Stimulated activated CD4-positive, alpha-beta T cell treated with anti-CD3 and anti-CD28 coated beads, Interleukin-2, amount 100 ng/mL, for 24 hours (primary cell): ENCODE results near the gene CBR4.
A peak's percentile ranks its signal among the peaks of the same experiment; 100 is the strongest.

Source experiments
- DNase-seq, 2 donors: peaks; one replicate each; pipeline ENCODE4 v3.0.0-alpha.2; 2020

Gene CBR4

GRCh38 chr4:169032883-169033645 is 23.0 kb upstream of the CBR4 start:
- no peak for DNase-seq

- DNase-seq = no peak
Observed at GRCh38 chr4:169032194-169032593, 22.1 kb upstream of the CBR4 start.

GRCh38 chr4:169031392-169031791 is 21.3 kb upstream of the CBR4 start:
- no peak for DNase-seq

GRCh38 chr4:169030562-169030982 is 20.5 kb upstream of the CBR4 start:
- DNase-seq = no peak

- DNase-seq = no peak
Observed at GRCh38 chr4:169029947-169030346, 19.9 kb upstream of the CBR4 start.

DNA sequence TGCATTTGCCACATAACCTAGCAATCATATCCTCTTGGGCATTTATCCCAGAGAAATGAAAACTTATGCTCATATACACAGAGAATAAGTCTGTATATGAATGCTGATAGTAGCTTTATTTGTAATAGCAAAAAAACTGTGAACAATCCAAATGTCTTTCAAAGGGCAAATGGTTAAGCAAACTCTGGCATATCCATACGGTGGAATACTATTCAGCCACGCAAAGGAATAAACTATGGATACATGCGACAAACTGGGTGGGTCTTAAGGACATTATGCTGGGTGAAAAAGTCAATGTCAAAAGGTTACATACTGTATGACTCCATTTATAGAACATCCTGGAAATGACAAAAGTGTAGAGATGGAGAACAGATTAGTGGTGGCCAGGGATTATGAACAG is 17.6 kb upstream of the CBR4 start:
- no peak for DNase-seq

DNA sequence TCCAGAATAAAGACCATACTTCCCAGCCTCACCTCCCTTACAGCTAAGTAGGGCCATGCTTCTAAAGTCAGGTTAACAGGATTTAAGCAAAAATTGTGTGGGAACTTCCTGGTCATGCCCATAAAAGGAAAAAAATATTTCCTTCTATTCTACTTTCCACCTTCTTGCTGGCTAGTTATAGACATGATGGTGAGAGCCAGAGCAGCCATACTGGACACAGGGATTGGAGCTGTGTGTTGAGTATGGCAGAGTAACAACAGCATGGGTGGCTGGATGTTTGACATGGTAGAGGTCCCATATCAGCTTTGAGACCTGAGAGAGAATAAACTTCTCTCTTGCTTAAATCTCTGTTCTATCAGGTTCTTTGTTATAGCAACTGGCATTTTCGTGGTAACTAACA is 15.1 kb upstream of the CBR4 start:
- no peak for DNase-seq

GRCh38 chr4:169024762-169025161 is 14.7 kb upstream of the CBR4 start:
- DNase-seq = no peak

GRCh38 chr4:169018406-169018805 is 8.4 kb upstream of the CBR4 start:
- no peak for DNase-seq

GRCh38 chr4:169017971-169018370 is 7.9 kb upstream of the CBR4 start:
- DNase-seq = no peak

- no peak for DNase-seq
Observed at GRCh38 chr4:169015186-169015623, 5.2 kb upstream of the CBR4 start.

DNA sequence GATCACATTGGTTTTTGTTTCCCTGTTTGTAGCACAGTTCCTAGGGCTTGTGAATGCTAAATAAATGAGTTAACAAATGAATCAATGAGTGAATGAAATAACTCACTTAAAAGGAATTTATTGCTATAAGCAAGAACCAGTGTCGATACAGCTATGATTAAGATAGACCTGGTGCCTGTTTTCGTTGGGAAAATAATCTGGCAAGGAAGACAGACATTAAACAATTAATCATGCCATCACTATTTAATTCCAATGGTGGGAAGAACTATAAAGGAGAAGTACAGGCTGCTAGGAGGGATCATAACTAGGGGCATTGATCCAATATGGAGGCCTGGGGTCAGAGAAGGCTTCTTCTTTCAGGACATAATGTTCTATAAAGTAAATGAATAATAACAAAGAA is 4.5 kb upstream of the CBR4 start:
- no peak for DNase-seq

- no peak for DNase-seq
Observed at GRCh38 chr4:169013396-169013795, 3.3 kb upstream of the CBR4 start.

GRCh38 chr4:169012049-169012448 is 2.0 kb upstream of the CBR4 start:
- no peak for DNase-seq

DNA sequence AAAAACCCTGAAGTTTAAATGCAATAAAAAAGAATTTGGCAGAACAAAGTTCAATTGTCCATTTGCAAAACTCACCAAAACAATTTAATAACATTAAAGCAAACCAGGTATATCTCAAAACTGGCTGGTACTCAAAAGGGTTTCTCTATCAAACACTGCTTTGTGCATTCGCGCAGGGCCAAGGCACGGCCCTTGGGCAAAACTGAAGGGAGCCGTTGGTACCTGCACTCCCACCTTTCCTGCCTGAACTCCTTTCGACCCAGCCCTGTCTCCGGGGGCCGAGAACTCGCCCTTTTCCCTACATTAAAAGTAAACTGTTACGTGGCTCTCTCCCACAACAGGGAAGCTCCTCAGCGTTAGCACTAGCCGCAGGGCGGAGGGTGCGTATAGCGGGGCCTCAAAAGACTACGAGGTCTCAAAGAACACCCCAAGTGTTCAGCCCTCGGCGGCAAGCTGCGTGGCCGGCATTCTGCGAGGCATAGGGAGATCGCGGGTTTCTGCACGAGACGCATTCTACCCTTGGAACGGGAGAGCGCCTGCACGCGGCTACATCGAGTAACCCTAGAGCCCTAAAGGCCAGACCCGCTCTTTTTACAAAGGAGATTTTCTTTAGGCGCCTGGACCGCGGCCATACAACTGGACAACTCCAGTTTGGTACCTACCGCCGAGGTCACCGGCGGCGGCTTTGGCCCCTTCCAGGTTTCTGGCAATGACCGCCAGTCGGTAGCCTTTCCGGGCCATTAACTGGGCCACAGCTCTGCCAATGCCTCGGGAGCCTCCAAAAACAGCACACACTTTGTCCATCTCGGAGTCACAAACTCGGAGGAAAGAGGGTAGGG is 550 bp downstream of the CBR4 start:
- peak; percentile 59 to 62 for DNase-seq

GRCh38 chr4:169005453-169006099 is 4.5 kb downstream of the CBR4 start:
- no peak for DNase-seq

- DNase-seq = no peak
Observed at GRCh38 chr4:169000315-169000714, 9.7 kb downstream of the CBR4 start.

DNA sequence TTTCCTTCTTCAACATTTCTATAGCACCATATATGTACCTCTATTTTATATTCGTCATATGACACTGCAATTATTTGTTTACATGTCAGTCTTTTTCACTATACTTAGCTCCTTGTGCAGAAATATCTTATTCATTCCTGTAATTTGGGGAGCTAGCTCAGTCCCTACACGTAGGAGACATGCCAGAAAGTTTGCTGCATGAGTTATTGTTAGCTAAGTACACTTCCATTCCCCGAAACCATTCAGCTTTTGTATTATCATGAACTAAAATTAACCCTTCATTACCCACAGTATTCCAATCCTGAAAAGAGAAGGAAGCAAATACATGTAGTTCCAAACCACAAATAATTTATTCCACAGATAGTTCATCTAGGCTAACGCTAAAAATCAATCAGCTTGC is 10.2 kb downstream of the CBR4 start:
- no peak for DNase-seq

- DNase-seq = no peak
Observed at GRCh38 chr4:168998596-168998995, 11.5 kb downstream of the CBR4 start.

GRCh38 chr4:168995537-168996295 is 14.3 kb downstream of the CBR4 start:
- no peak for DNase-seq

DNA sequence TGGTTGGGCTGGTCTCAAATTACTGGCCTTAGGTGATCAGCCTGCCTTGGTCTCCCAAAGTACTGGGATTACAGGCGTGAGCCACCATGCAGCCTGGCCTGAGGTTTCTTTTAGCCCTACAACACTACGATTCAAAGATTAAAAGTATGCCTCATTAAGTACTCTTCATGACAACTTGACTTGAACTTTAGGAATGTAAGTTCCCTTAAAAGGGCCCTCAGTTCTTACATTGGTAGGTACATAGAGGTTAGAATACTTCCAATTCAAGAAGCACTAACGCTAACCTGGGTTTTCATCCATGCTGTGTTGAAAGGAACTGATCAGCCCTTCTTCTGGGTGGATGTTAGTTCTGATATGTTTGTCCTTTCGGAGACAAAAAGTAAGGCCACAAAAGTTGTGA is 15.1 kb downstream of the CBR4 start:
- DNase-seq = no peak

- no peak for DNase-seq
Observed at GRCh38 chr4:168993714-168994510, 16.1 kb downstream of the CBR4 start.
